Suprapubic skin (tissue), 4 donors: ENCODE results near the gene SPATA13.

ENCODE experiments used
- CTCF ChIP-seq, 2 donors: fragments of 200-600 bp in 1 of 2; fragments of 450-650 bp in 1 of 2; sonication (generic) in 1 of 2; IDR thresholded peaks; one replicate each; pipeline ENCODE4 v1.5.1; 2016 to 2019; ENCODE audit warnings: antibody characterized with exemption in 2 of 2, mild to moderate bottlenecking in 1 of 2, moderate library complexity in 1 of 2
- EP300 ChIP-seq: sonication (generic); formaldehyde crosslinking; IDR thresholded peaks from one replicate; pipeline ENCODE4 v1.6.1; 2017; ENCODE audit warnings: antibody characterized with exemption
- POLR2A ChIP-seq, 2 donors: fragments of 450-650 bp; IDR thresholded peaks; one replicate each; pipeline ENCODE4 v1.6.1; 2017; ENCODE audit warnings: antibody characterized with exemption in 2 of 2, mild to moderate bottlenecking in 2 of 2, moderate library complexity in 2 of 2
- POLR2AphosphoS5 ChIP-seq, 3 donors: sonication (generic); formaldehyde crosslinking; IDR thresholded peaks; one replicate each; pipeline ENCODE4 v1.6.1; 2017; ENCODE audit warnings: antibody characterized with exemption in 3 of 3

GRCh38 chr13:24279327-24280110 is 119.0 kb downstream of the SPATA13 start:
- TF ChIP-seq EP300: no peak
- no peak for TF ChIP-seq POLR2AphosphoS5 (IDR thresholded peaks at IDR 0.05)
- TF ChIP-seq CTCF (IDR thresholded peaks at IDR 0.05): no peak
- TF ChIP-seq POLR2A (IDR thresholded peaks at IDR 0.05): no peak
